SK-N-SH treated with all-trans-retinoic acid at 6 μM for 48 hours (cell line): ENCODE measurements around the gene TRIM75.

Source experiments
- BACH2 ChIP-seq: fragments of 250-450 bp; sonication (Bioruptor Pico); IDR thresholded peaks from 2 replicates; pipeline ENCODE4 v1.9.0; 2021; ENCODE audit warnings: mild to moderate bottlenecking, borderline replicate concordance
- CSDC2 ChIP-seq: fragments of 250-450 bp; sonication (Bioruptor Pico); IDR thresholded peaks from 2 replicates; pipeline ENCODE4 v1.5.0; 2020; ENCODE audit warnings: mild to moderate bottlenecking, moderate library complexity
- CSRNP3 ChIP-seq: fragments of 250-450 bp; sonication (Bioruptor Pico); IDR thresholded peaks from 2 replicates; pipeline ENCODE4 v1.5.1; 2021; ENCODE audit warnings: mild to moderate bottlenecking, moderate library complexity
- TCF4 ChIP-seq: fragments of 250-450 bp; sonication (Bioruptor Pico); IDR thresholded peaks from 2 replicates; pipeline ENCODE4 v1.8.0; 2021; ENCODE audit warnings: mild to moderate bottlenecking, moderate library complexity, borderline replicate concordance
- TSHZ2 ChIP-seq: fragments of 250-450 bp; sonication (Bioruptor Pico); IDR thresholded peaks from 2 replicates; pipeline ENCODE4 v1.5.0; 2020; ENCODE audit warnings: mild to moderate bottlenecking, moderate library complexity

- TF ChIP-seq CSRNP3 (no peak), CSDC2 (CRISPR knock-in tag) (no peak), BACH2 (CRISPR knock-in tag) (no peak), TCF4 (no peak), TSHZ2 (CRISPR knock-in tag) (no peak)
Observed at GRCh38 chr4:165031436-165032211, 22.0 kb upstream of the TRIM75 start, which contains the start of gene TRIM60.
